ENCODE results near the gene C16orf89. TPM values are rescaled to one million over a fixed set of nuclear protein-coding genes. Genes with fewer than 3 reads are reported as not detected.

The C16orf89 gene
- total RNA-seq, 2 donors from 2014 or later: not detected

DNA sequence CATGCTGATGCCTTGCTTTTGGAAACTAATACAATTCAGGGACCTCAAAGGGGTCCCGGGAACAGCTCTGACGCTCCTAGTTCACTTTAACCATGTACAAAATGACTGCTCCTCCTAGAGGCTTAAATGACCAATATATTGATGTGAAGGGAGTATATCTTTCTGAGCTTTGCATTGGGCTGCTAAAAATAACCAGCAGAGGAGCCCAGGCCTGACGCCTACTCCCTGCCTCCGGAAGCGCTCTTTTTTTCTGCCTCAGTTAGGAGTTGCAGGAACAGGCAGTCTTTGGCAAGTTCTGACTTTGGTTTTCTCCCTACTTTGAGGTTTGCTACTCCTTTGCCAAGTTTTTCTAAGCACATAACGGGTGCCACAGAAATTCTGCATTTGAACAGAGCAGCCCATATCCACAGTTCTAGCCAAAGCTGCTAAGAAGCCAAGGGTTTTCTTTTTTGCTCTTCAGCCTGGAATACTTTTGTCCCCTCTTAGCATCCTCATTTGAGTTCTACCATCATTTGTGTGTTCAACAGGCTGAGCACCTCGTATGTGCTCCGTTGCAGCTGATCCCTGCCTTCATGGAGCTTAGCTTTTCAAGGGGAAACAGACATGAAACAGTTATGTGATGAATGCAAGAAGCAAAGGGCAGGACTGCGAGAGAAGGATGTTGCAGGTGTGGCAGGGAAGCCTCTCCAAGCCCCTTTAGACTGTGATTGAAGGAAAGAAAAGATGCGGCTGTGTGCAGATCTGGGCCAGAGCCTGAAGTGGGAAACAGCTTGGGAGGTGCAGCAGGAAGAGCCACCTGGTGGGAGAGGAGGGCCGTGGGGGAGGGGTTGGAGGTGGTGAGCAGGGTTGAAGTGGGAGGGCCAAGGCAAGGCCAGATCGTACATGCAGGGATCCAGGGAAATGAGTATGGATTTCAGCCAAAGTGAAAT lies 29.3 kb downstream of the C16orf89 start:
- Mint-ChIP-seq H3K4me1 (ENCODE audit: low read depth in 2 of 2) (peaks cover 11 to 15% of the 10 kb centered on the region in 2 donors), H3K36me3 (no peaks in the 10 kb centered on the region), H3K27me3 (peaks cover 0 to 3% of the 10 kb centered on the region in 2 donors), H3K9me3 (no peaks in the 10 kb centered on the region), H3K27ac (no peak overlapping the region), H3K4me3 (no peak overlapping the region)
- DNase-seq (ENCODE audit: low spot score) (no peak), ATAC-seq (no peak)

- peaks cover 11 to 15% of the 10 kb centered on the region in 2 donors for H3K4me1 Mint-ChIP-seq (ENCODE audit: low read depth in 2 of 2)
- no peak overlapping the region for H3K27ac Mint-ChIP-seq
- peaks cover 0 to 3% of the 10 kb centered on the region in 2 donors for H3K27me3 Mint-ChIP-seq
- peak overlapping the region; percentile 38 for H3K4me3 Mint-ChIP-seq
- H3K9me3 Mint-ChIP-seq: no peaks in the 10 kb centered on the region
- ATAC-seq: no peak
- DNase-seq (ENCODE audit: low spot score): no peak
- H3K36me3 Mint-ChIP-seq: no peaks in the 10 kb centered on the region
These were observed 29.9 kb downstream of the C16orf89 start for GRCh38 chr16:5035909-5036227.

DNA sequence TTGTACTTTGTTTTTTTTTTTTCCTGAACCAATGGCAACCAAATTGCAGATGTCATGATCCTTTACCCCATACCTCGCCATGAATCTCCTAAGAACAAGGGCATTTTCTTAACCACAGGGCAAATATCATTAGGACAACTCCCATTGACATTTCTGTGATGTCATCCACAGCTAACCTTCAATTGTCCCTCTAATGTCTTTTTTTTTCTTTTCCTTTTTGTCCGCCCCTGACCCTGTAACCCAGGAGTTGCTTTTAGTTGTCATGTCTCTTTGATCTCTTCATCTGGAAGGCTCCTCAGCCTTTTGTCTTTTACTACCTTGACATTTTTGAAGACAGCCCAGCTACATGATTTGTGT lies 31.6 kb downstream of the C16orf89 start:
- ATAC-seq: no peak
- Mint-ChIP-seq H3K27ac (peak overlapping the region; percentile 55 to 70), H3K4me1 (ENCODE audit: low read depth in 2 of 2) (peaks cover 11 to 15% of the 10 kb centered on the region in 2 donors), H3K9me3 (no peaks in the 10 kb centered on the region), H3K4me3 (peak overlapping the region; percentile 80), H3K36me3 (no peaks in the 10 kb centered on the region), H3K27me3 (peaks cover 0 to 3% of the 10 kb centered on the region in 2 donors)
- DNase-seq (ENCODE audit: low spot score): no peak

DNA sequence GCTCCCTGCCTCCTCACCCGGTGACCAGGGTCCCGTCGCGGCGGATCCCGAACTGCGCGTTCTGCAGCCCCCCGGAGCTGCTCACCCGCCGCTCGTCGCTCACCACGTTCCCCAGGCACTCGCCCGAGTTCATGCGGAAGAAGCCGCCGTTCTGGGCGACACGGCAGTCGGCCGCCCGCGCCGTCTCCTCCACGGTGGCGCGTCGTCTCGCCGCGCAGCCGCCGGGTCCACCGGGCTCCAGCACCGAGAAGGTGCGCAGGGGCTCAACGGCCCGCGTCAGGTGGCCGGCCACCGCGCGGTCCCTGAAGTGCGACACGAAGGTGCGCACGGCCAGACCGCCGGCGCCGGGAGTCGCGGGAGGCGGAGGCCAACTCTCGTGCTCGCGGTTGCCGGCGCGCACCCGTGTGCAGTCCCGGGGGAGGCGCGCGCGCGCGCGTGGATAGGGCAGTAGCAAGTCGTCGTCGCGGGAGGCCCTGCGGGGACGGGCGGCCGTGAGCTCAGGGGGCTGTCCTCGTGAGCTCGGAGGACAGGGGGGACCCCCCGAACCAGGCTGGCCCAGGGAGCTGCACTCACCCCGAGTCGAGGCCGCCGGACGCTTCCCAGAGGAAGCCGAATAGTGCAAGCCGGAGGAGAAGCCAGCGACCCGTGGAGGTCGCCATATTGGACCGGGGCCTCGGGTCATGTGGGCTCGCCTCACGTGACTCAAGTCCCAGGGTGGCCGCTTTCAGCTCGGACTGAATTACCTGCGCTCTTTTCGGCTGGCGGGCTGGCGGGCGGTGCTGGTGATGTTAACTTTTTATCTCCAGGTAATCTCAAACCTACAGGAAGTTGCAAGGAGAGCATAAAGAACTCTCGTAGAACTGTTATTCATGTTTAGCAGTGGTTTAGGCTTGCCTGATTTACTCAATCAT lies 32.2 kb downstream of the C16orf89 start, which contains the start of gene NAGPA:
Gene NAGPA, minus strand, starts transcription at position 680 of the 911 bp plus-strand sequence. Its CDS starts 21 bp downstream, at position 659.
- peaks cover 11 to 15% of the 10 kb centered on the region in 2 donors for H3K4me1 Mint-ChIP-seq (ENCODE audit: low read depth in 2 of 2)
- peak; percentile 87 to 92 for ATAC-seq
- H3K9me3 Mint-ChIP-seq: no peaks in the 10 kb centered on the region
- peak within 1 kb of the TSS; percentile 55 to 70 for H3K27ac Mint-ChIP-seq
- DNase-seq (ENCODE audit: low spot score): peak; percentile 88
- peak within 1 kb of the TSS; percentile 80 for H3K4me3 Mint-ChIP-seq
- H3K27me3 Mint-ChIP-seq: peaks cover 0 to 3% of the 10 kb centered on the region in 2 donors
- H3K36me3 Mint-ChIP-seq: no peaks in the 10 kb centered on the region

DNA sequence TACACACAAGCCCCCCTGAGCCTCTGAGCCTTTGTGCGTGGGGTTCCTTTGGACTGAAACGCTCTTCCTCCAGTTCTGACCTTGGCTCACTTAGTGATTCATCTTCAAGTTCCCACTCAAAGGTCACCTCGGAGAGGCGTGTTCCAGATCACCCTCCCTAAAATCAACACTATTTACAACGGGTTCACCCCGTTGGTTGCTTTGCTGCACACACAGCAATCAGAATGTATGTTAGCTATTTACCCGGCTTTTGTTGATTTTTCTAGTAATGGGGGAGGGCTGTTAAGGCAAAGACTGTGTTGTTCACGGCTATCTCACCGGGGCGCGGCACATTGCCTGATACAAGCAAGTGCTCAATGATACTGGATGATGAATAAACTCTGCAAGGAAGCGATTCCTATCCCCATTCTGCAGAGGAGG lies 33.0 kb downstream of the C16orf89 start:
- peaks cover 0 to 3% of the 10 kb centered on the region in 2 donors for H3K27me3 Mint-ChIP-seq
- no peaks in the 10 kb centered on the region for H3K9me3 Mint-ChIP-seq
- H3K27ac Mint-ChIP-seq: peak overlapping the region in 1 of 2 donors; percentile 29
- peak overlapping the region; percentile 80 for H3K4me3 Mint-ChIP-seq
- no peak for DNase-seq (ENCODE audit: low spot score)
- H3K36me3 Mint-ChIP-seq: no peaks in the 10 kb centered on the region
- ATAC-seq: no peak
- peaks cover 11 to 15% of the 10 kb centered on the region in 2 donors for H3K4me1 Mint-ChIP-seq (ENCODE audit: low read depth in 2 of 2)

- DNase-seq (ENCODE audit: low spot score): no peak
- no peak overlapping the region for H3K27ac Mint-ChIP-seq
- no peak for ATAC-seq
- H3K4me3 Mint-ChIP-seq: no peak overlapping the region
- H3K4me1 Mint-ChIP-seq (ENCODE audit: low read depth in 2 of 2): peaks cover 11 to 15% of the 10 kb centered on the region in 2 donors
- peaks cover 0 to under 1% of the 10 kb centered on the region in 2 donors for H3K27me3 Mint-ChIP-seq
- no peaks in the 10 kb centered on the region for H3K36me3 Mint-ChIP-seq
- no peaks in the 10 kb centered on the region for H3K9me3 Mint-ChIP-seq
These were observed 34.2 kb downstream of the C16orf89 start for GRCh38 chr16:5031601-5032000.

- DNase-seq (ENCODE audit: low spot score) (no peak), ATAC-seq (no peak)
- Mint-ChIP-seq H3K9me3 (no peaks in the 10 kb centered on the region), H3K4me1 (ENCODE audit: low read depth in 2 of 2) (peaks cover 11 to 15% of the 10 kb centered on the region in 2 donors), H3K36me3 (no peaks in the 10 kb centered on the region), H3K4me3 (no peak overlapping the region), H3K27ac (no peak overlapping the region), H3K27me3 (no peaks in the 10 kb centered on the region)
These were observed 35.4 kb downstream of the C16orf89 start for GRCh38 chr16:5030251-5030870.

GRCh38 chr16:5028950-5029475 lies 36.7 kb downstream of the C16orf89 start:
- H3K36me3 Mint-ChIP-seq: no peaks in the 10 kb centered on the region
- H3K27me3 Mint-ChIP-seq: no peaks in the 10 kb centered on the region
- no peak overlapping the region for H3K27ac Mint-ChIP-seq
- ATAC-seq (no peak), DNase-seq (ENCODE audit: low spot score) (no peak)
- H3K9me3 Mint-ChIP-seq: no peaks in the 10 kb centered on the region
- peaks cover 7 to 8% of the 10 kb centered on the region in 2 donors for H3K4me1 Mint-ChIP-seq (ENCODE audit: low read depth in 2 of 2)
- no peak overlapping the region for H3K4me3 Mint-ChIP-seq

DNA sequence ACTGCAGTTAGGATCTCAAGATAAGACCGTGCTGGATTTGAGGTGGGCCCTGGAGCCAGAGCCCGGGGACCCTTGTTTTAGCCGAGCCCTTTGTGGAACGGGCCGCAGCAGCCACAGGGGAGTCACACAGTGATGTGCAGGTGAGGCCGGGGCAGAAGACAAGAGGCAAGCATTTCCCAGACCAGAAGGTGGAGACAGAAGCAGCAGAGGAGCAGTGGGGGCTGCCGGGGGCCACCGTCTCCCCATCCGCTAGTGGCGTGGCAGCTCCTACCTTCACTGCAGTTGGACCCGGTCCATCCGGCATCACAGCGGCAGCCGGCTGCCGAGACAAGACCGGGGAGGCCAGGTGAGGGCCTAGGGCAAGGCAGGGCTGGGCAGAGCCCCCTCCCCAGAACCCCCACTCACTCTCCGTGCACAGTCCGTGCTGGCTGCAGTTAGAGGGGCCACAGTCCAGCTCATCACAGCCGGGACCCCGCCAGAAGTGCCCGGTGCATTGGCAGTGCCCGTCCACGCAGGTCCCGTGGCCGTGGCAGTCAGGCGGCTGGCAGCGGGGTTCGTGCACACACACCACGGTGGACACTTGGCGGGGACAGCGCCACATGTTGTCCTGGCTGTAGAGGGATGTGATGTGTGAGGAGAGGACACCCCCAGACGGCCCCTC lies 38.1 kb downstream of the C16orf89 start:
- Mint-ChIP-seq H3K27ac (no peak overlapping the region), H3K27me3 (no peaks in the 10 kb centered on the region), H3K9me3 (no peaks in the 10 kb centered on the region), H3K4me1 (ENCODE audit: low read depth in 2 of 2) (peaks cover 2% of the 10 kb centered on the region in 2 donors), H3K36me3 (no peaks in the 10 kb centered on the region), H3K4me3 (no peak overlapping the region)
- ATAC-seq: no peak
- no peak for DNase-seq (ENCODE audit: low spot score)

GRCh38 chr16:5027086-5027485 lies 38.7 kb downstream of the C16orf89 start:
- no peaks in the 10 kb centered on the region for H3K36me3 Mint-ChIP-seq
- H3K27me3 Mint-ChIP-seq: no peaks in the 10 kb centered on the region
- no peak for DNase-seq (ENCODE audit: low spot score)
- no peak overlapping the region for H3K4me3 Mint-ChIP-seq
- H3K9me3 Mint-ChIP-seq: no peaks in the 10 kb centered on the region
- H3K4me1 Mint-ChIP-seq (ENCODE audit: low read depth in 2 of 2): no peaks in the 10 kb centered on the region
- H3K27ac Mint-ChIP-seq: no peak overlapping the region
- no peak for ATAC-seq

DNA sequence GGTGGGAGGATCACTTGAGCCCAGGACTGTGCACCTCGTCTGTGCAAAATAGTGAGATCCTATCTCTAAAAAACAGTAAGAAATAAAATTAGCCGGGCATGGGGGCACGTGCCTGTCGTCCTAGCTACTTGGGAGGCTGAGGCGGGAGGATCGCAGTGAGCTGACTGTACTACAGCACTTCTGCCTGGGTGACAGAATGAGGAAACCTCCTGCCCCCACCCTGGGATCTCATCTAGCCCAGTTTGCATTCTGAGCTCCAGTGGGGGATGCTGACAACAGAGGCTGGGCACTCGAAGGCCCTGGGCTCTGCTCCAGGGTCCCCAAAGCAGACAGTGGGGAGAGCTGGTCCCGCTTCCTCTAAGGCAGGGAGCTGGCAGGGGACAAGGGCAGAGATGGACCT lies 39.1 kb downstream of the C16orf89 start:
- Mint-ChIP-seq H3K4me3 (no peak overlapping the region), H3K9me3 (no peaks in the 10 kb centered on the region), H3K27ac (no peak overlapping the region), H3K4me1 (ENCODE audit: low read depth in 2 of 2) (no peaks in the 10 kb centered on the region), H3K36me3 (no peaks in the 10 kb centered on the region), H3K27me3 (no peaks in the 10 kb centered on the region)
- DNase-seq (ENCODE audit: low spot score): no peak
- no peak for ATAC-seq

GRCh38 chr16:5025171-5025632 lies 40.6 kb downstream of the C16orf89 start:
- DNase-seq (ENCODE audit: low spot score): no peak
- Mint-ChIP-seq H3K9me3 (no peaks in the 10 kb centered on the region), H3K4me1 (ENCODE audit: low read depth in 2 of 2) (no peaks in the 10 kb centered on the region), H3K4me3 (no peak overlapping the region), H3K36me3 (no peaks in the 10 kb centered on the region), H3K27me3 (no peaks in the 10 kb centered on the region), H3K27ac (no peak overlapping the region)
- ATAC-seq: peak in 1 of 2 donors; percentile 17

GRCh38 chr16:5024632-5025031 lies 41.1 kb downstream of the C16orf89 start:
- ATAC-seq: no peak
- Mint-ChIP-seq H3K4me3 (no peak overlapping the region), H3K4me1 (ENCODE audit: low read depth in 2 of 2) (no peaks in the 10 kb centered on the region), H3K27ac (no peak overlapping the region), H3K9me3 (no peaks in the 10 kb centered on the region), H3K36me3 (no peaks in the 10 kb centered on the region), H3K27me3 (no peaks in the 10 kb centered on the region)
- DNase-seq (ENCODE audit: low spot score): no peak

Measured in natural killer cell treated with Interleukin-12 subunit alpha and Interleukin-12 subunit beta and Interleukin-15 and Interleukin-18, amount 100 ng/mL, for 72 hours (primary cell).